Neuron (in vitro differentiated cells): ENCODE results near the gene MAP7D2.

ENCODE experiments used
- H2AFZ ChIP-seq: one replicate; pipeline ENCODE4 v1.6.1; 2013; ENCODE audit warnings: low read depth, mild to moderate bottlenecking, inconsistent platforms, low read length, moderate library complexity
- H3K27me3 ChIP-seq: one replicate; pipeline ENCODE4 v1.6.1; 2013; ENCODE audit warnings: low read length; ENCODE audit not compliant: insufficient read depth
- H3K36me3 ChIP-seq: one replicate; pipeline ENCODE4 v1.6.1; 2013; ENCODE audit warnings: low read length; ENCODE audit not compliant: insufficient read depth
- H3K4me1 ChIP-seq: one replicate; pipeline ENCODE4 v1.6.1; 2013; ENCODE audit warnings: low read length; ENCODE audit not compliant: insufficient read depth
- H3K4me3 ChIP-seq: 2 replicates; pipeline ENCODE4 v1.5.1; 2013; ENCODE audit warnings: mild to moderate bottlenecking, low read length, moderate library complexity
- H3K9me3 ChIP-seq: one replicate; pipeline ENCODE4 v1.6.1; 2013; ENCODE audit warnings: low read length

MAP7D2 gene

GRCh38 chrX:20089845-20090244, 26.9 kb downstream of the MAP7D2 start:
- no peaks in the 10 kb centered on the region for H3K36me3 ChIP-seq
- no peaks in the 10 kb centered on the region for H3K4me1 ChIP-seq
- no peaks in the 10 kb centered on the region for H3K9me3 ChIP-seq
- no peak overlapping the region for H2AFZ ChIP-seq
- no peaks in the 10 kb centered on the region for H3K27me3 ChIP-seq
- H3K4me3 ChIP-seq, result no peak overlapping the region

- H2AFZ ChIP-seq, result no peak overlapping the region
- H3K27me3 ChIP-seq, result no peaks in the 10 kb centered on the region
- no peaks in the 10 kb centered on the region for H3K36me3 ChIP-seq
- H3K9me3 ChIP-seq, result no peaks in the 10 kb centered on the region
- H3K4me3 ChIP-seq, result no peak overlapping the region
- H3K4me1 ChIP-seq, result no peaks in the 10 kb centered on the region
Observed at GRCh38 chrX:20080277-20080676, 36.4 kb downstream of the MAP7D2 start.

GRCh38 chrX:20071511-20072079, 45.1 kb downstream of the MAP7D2 start:
- Histone ChIP-seq H3K27me3 (no peaks in the 10 kb centered on the region), H3K9me3 (no peaks in the 10 kb centered on the region), H3K36me3 (no peaks in the 10 kb centered on the region), H2AFZ (no peak overlapping the region), H3K4me1 (no peaks in the 10 kb centered on the region), H3K4me3 (no peak overlapping the region)

- no peaks in the 10 kb centered on the region for H3K4me1 ChIP-seq
- no peaks in the 10 kb centered on the region for H3K9me3 ChIP-seq
- H3K4me3 ChIP-seq, result no peak overlapping the region
- H3K27me3 ChIP-seq, result no peaks in the 10 kb centered on the region
- H2AFZ ChIP-seq, result no peak overlapping the region
- no peaks in the 10 kb centered on the region for H3K36me3 ChIP-seq
Observed at GRCh38 chrX:20067709-20068561, 48.8 kb downstream of the MAP7D2 start.

- Histone ChIP-seq H3K9me3 (no peaks in the 10 kb centered on the region), H3K4me1 (no peaks in the 10 kb centered on the region), H2AFZ (no peak overlapping the region), H3K36me3 (no peaks in the 10 kb centered on the region), H3K4me3 (no peak overlapping the region), H3K27me3 (no peaks in the 10 kb centered on the region)
Observed at GRCh38 chrX:20066968-20067708, 49.6 kb downstream of the MAP7D2 start.

GRCh38 chrX:20063716-20064351, 52.9 kb downstream of the MAP7D2 start:
- Histone ChIP-seq H3K9me3 (no peaks in the 10 kb centered on the region), H3K4me3 (no peak overlapping the region), H3K27me3 (no peaks in the 10 kb centered on the region), H3K4me1 (peaks cover 2% of the 10 kb centered on the region), H3K36me3 (no peaks in the 10 kb centered on the region), H2AFZ (no peak overlapping the region)

- H3K36me3 ChIP-seq, result no peaks in the 10 kb centered on the region
- peaks cover 2% of the 10 kb centered on the region for H3K4me1 ChIP-seq
- no peak overlapping the region for H2AFZ ChIP-seq
- H3K9me3 ChIP-seq, result no peaks in the 10 kb centered on the region
- no peak overlapping the region for H3K4me3 ChIP-seq
- H3K27me3 ChIP-seq, result no peaks in the 10 kb centered on the region
Observed at GRCh38 chrX:20063153-20063552, 53.6 kb downstream of the MAP7D2 start.

- H3K36me3 ChIP-seq, result no peaks in the 10 kb centered on the region
- no peaks in the 10 kb centered on the region for H3K27me3 ChIP-seq
- H3K9me3 ChIP-seq, result no peaks in the 10 kb centered on the region
- no peak overlapping the region for H2AFZ ChIP-seq
- peaks cover 2% of the 10 kb centered on the region for H3K4me1 ChIP-seq
- H3K4me3 ChIP-seq, result no peak overlapping the region
Observed at GRCh38 chrX:20061855-20062254, 54.9 kb downstream of the MAP7D2 start.

- H3K4me3 ChIP-seq, result no peak overlapping the region
- no peaks in the 10 kb centered on the region for H3K36me3 ChIP-seq
- H3K27me3 ChIP-seq, result peaks cover 3% of the 10 kb centered on the region
- H3K9me3 ChIP-seq, result no peaks in the 10 kb centered on the region
- H2AFZ ChIP-seq, result no peak overlapping the region
- peaks cover 2% of the 10 kb centered on the region for H3K4me1 ChIP-seq
Observed at GRCh38 chrX:20060961-20061748, 55.6 kb downstream of the MAP7D2 start.

- Histone ChIP-seq H3K4me3 (no peak overlapping the region), H2AFZ (no peak overlapping the region), H3K4me1 (peaks cover 2% of the 10 kb centered on the region), H3K36me3 (no peaks in the 10 kb centered on the region), H3K9me3 (no peaks in the 10 kb centered on the region), H3K27me3 (peaks cover 3% of the 10 kb centered on the region)
Observed at GRCh38 chrX:20059467-20060128, 57.1 kb downstream of the MAP7D2 start.

- Histone ChIP-seq H3K9me3 (no peaks in the 10 kb centered on the region), H2AFZ (no peak overlapping the region), H3K27me3 (peaks cover 3% of the 10 kb centered on the region), H3K4me1 (peaks cover 2% of the 10 kb centered on the region), H3K4me3 (no peak overlapping the region), H3K36me3 (no peaks in the 10 kb centered on the region)
Observed at GRCh38 chrX:20057479-20057878, 59.2 kb downstream of the MAP7D2 start.

GRCh38 chrX:20056704-20057103, 60.0 kb downstream of the MAP7D2 start:
- H3K27me3 ChIP-seq, result peaks cover 3% of the 10 kb centered on the region
- H3K4me3 ChIP-seq, result no peak overlapping the region

More at GRCh38 chrX:20056704-20057103, 60.0 kb downstream of the MAP7D2 start:
- peaks cover 2% of the 10 kb centered on the region for H3K4me1 ChIP-seq
- H3K9me3 ChIP-seq, result no peaks in the 10 kb centered on the region
- H2AFZ ChIP-seq, result no peak overlapping the region
- H3K36me3 ChIP-seq, result no peaks in the 10 kb centered on the region
